NCI-H2107 treated with DMSO at 0.1 percent for 48 hours (cell line): ENCODE measurements around the gene CRLF1.
"Not testable (repeated sequence)": the region's sequence is repeated elsewhere in the genome, so short reads cannot be mapped to it uniquely, and the experiment has no call there.

Experiments
- DNase-seq: peaks from one replicate; lab custom pipeline; 2025; ENCODE audit not compliant: unreplicated experiment; lab: John Stamatoyannopoulos, UW

CRLF1 gene

GRCh38 chr19:18593367-18594095 is 13.1 kb downstream of the CRLF1 start:
- DNase-seq, result no peak

GRCh38 chr19:18592732-18593131 is 13.9 kb downstream of the CRLF1 start:
- DNase-seq, result not testable (repeated sequence)

- DNase-seq, result no peak
Observed at GRCh38 chr19:18591735-18592385, 14.7 kb downstream of the CRLF1 start.

GRCh38 chr19:18590273-18591272 is 16.0 kb downstream of the CRLF1 start:
- DNase-seq, result no peak

- no peak for DNase-seq
Observed at GRCh38 chr19:18589380-18590272, 17.0 kb downstream of the CRLF1 start.

- DNase-seq, result peak; percentile 45
Observed at GRCh38 chr19:18588611-18589379, 17.8 kb downstream of the CRLF1 start, which contains the start of gene REX1BD. REX1BD (plus strand) TSS chr19:18588798; CDS start chr19:18588802, 4 bp downstream.

GRCh38 chr19:18587962-18588610 is 18.5 kb downstream of the CRLF1 start:
- DNase-seq, result no peak

- no peak for DNase-seq
Observed at GRCh38 chr19:18587561-18587960, 19.0 kb downstream of the CRLF1 start.

- DNase-seq, result no peak
Observed at GRCh38 chr19:18586306-18586705, 20.3 kb downstream of the CRLF1 start.

GRCh38 chr19:18580311-18580710 is 26.3 kb downstream of the CRLF1 start:
- no peak for DNase-seq

- DNase-seq, result no peak
Observed at GRCh38 chr19:18577365-18577914, 29.2 kb downstream of the CRLF1 start.

- DNase-seq, result no peak
Observed at GRCh38 chr19:18576383-18576782, 30.2 kb downstream of the CRLF1 start.

GRCh38 chr19:18574691-18575291 is 31.8 kb downstream of the CRLF1 start:
- DNase-seq, result no peak

GRCh38 chr19:18571564-18572344 is 34.8 kb downstream of the CRLF1 start, which contains the start of gene UBA52:
UBA52 (plus strand) TSS chr19:18571857; CDS start chr19:18573301, 1,444 bp downstream.
- peak; percentile 83 for DNase-seq

- DNase-seq, result no peak
Observed at GRCh38 chr19:18568367-18568766, 38.2 kb downstream of the CRLF1 start.

- no peak for DNase-seq
Observed at GRCh38 chr19:18566953-18567352, 39.6 kb downstream of the CRLF1 start.

- DNase-seq, result no peak
Observed at GRCh38 chr19:18562086-18562485, 44.5 kb downstream of the CRLF1 start.
